NB4 (cell line): ENCODE data around the gene IFI16.
A peak's percentile ranks its signal among the peaks of the same experiment; 100 is the strongest.
"Not testable (repeated sequence)": the region's sequence is repeated elsewhere in the genome, so short reads cannot be mapped to it uniquely, and the experiment has no call there.

Source experiments
- DNase-seq: peaks from one replicate; pipeline ENCODE4 v3.0.0; 2010; ENCODE audit warnings: low read depth
- H3K4me3 ChIP-seq: one replicate; pipeline ENCODE4 v1.5.1; 2011; ENCODE audit warnings: mild to moderate bottlenecking, low read depth, low read length, moderate library complexity
- MAX ChIP-seq: IDR thresholded peaks from 2 replicates; pipeline ENCODE4 v1.6.1; 2011; ENCODE audit warnings: low read depth, low read length
- MYC ChIP-seq: IDR thresholded peaks from 2 replicates; pipeline ENCODE4 v1.6.1; 2011; ENCODE audit warnings: low read depth, low read length
- POLR2A ChIP-seq: IDR thresholded peaks from 2 replicates; pipeline ENCODE4 v1.6.1; 2011; ENCODE audit warnings: mild to moderate bottlenecking; ENCODE audit not compliant: insufficient read length; ENCODE audit errors: extremely low read depth
- TF ChIP-seq, protein P1 (sequence below): IDR thresholded peaks from one replicate; pipeline ENCODE4 v1.5.1; 2012; ENCODE audit warnings: low read depth, low read length

The IFI16 gene

DNA sequence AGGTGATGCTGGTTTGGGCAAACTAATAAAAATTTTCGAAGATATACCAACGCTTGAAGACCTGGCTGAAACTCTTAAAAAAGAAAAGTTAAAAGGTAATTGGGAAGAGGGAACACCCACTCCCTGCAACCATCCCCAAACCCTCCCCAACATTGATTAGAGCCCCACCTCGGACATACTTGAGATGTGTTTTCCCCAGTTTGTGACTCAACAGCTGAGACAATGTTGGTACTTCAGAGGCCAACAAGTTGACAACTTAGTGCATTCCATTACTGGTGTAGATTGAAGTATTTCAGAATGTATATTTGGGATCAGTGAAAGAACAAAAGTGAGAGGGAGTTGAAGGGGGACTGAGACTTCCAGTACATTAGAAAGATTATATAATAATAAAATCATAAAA is 5.1 kb downstream of the IFI16 start:
- H3K4me3 ChIP-seq, result peak overlapping the region; percentile 62
- TF ChIP-seq MAX, result no peak
- no peak for TF ChIP-seq MYC
- no peak for TF ChIP-seq POLR2A
- TF ChIP-seq, protein P1, sequence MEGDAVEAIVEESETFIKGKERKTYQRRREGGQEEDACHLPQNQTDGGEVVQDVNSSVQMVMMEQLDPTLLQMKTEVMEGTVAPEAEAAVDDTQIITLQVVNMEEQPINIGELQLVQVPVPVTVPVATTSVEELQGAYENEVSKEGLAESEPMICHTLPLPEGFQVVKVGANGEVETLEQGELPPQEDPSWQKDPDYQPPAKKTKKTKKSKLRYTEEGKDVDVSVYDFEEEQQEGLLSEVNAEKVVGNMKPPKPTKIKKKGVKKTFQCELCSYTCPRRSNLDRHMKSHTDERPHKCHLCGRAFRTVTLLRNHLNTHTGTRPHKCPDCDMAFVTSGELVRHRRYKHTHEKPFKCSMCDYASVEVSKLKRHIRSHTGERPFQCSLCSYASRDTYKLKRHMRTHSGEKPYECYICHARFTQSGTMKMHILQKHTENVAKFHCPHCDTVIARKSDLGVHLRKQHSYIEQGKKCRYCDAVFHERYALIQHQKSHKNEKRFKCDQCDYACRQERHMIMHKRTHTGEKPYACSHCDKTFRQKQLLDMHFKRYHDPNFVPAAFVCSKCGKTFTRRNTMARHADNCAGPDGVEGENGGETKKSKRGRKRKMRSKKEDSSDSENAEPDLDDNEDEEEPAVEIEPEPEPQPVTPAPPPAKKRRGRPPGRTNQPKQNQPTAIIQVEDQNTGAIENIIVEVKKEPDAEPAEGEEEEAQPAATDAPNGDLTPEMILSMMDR, result no peak
- no peak for DNase-seq

- peak; percentile 100 for TF ChIP-seq MAX
- TF ChIP-seq MYC, result peak; percentile 100
- TF ChIP-seq, protein P1, result no peak
- peak overlapping the region; percentile 62 for H3K4me3 ChIP-seq
- DNase-seq, result peak; percentile 96
Observed at GRCh38 chr1:159015440-159015909, 5.8 kb downstream of the IFI16 start.

DNA sequence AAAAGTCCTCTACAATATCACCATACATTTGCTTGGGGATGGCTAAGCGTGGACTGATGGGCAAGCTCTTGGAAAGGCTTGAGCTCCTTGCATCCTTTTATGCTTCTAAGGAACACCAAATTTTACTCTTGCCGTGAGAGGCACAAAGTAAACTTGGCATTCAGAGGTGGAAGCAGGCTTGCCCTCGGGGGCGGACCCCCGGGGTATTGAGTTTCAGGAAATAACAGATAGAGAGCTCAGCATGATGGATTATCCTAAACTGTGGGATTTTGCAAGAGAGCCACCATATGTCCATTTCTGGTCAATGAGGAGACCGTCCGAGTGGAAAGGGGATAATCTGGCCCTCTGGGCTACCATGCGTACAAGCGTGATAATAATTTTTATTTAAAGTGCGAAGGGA is 14.0 kb downstream of the IFI16 start:
- TF ChIP-seq, protein P1, result no peak
- no peak for TF ChIP-seq MYC
- no peak for TF ChIP-seq MAX
- no peak for TF ChIP-seq POLR2A
- no peak overlapping the region for H3K4me3 ChIP-seq
- DNase-seq, result no peak

DNA sequence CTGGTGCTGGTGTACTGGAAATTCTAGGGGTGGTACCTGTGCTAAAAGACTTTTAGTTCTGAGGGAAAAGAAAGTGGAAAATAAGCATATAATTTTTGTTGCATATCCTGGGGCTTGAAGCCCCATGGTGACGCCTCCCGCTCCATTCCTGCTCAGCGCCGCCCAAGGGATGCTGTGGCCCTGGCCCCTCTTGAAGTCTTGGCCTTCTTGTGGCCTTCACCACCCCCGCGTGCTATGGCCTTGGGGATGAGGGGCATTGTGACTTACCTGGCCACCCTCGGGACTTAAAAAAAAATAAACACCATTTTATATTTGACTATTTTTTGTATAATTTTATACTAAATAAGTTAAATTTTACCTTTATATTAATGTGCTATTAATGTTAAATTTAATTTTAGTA is 15.3 kb downstream of the IFI16 start:
- TF ChIP-seq MAX (no peak), POLR2A (no peak), MYC (no peak)
- TF ChIP-seq, protein P1, result no peak
- H3K4me3 ChIP-seq, result no peak overlapping the region
- DNase-seq, result no peak

DNA sequence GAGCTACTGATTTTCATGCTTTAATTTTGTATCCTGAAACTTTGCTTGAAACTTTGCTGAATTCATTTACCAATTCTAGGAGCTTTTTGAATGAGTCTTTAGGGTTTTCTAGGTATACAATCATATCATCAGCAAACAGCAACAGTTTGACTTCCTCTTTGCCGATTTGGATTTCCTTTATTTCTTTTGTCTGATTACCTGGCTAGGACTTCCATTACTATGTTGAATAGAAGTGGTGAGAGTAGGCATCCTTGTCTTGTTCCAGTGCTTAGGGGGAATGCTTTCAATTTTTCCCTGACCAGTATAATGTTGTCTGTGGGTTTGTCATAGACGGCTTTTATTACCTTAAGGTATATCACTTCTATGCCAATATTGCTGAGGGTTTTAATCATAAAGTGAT is 17.1 kb downstream of the IFI16 start:
- not testable (repeated sequence) for H3K4me3 ChIP-seq, DNase-seq

- DNase-seq, result no peak
- TF ChIP-seq MAX, result no peak
- TF ChIP-seq, protein P1, result no peak
- no peak for TF ChIP-seq MYC
- TF ChIP-seq POLR2A, result no peak
Observed at GRCh38 chr1:159030311-159030710, 20.6 kb downstream of the IFI16 start.

More at GRCh38 chr1:159030311-159030710, 20.6 kb downstream of the IFI16 start:
- no peak overlapping the region for H3K4me3 ChIP-seq
